ENCODE measurements around the gene GCK.
"Not testable (repeated sequence)": the region's sequence is repeated elsewhere in the genome, so short reads cannot be mapped to it uniquely, and the experiment has no call there.

GCK gene

GRCh38 chr7:44176486-44176885 is 12.8 kb downstream of the GCK start:
- DNase-seq = no peak

- DNase-seq = no peak
Measured at GRCh38 chr7:44175730-44176129, 13.5 kb downstream of the GCK start.

- not testable (repeated sequence) for DNase-seq
Measured at GRCh38 chr7:44174694-44174948, 14.6 kb downstream of the GCK start.

GRCh38 chr7:44173911-44174693 is 15.1 kb downstream of the GCK start:
- DNase-seq = no peak

- DNase-seq = no peak
Measured at GRCh38 chr7:44172803-44173424, 16.3 kb downstream of the GCK start.

- no peak for DNase-seq
Measured at GRCh38 chr7:44172352-44172751, 16.9 kb downstream of the GCK start.

GRCh38 chr7:44171901-44172300 is 17.3 kb downstream of the GCK start:
- not testable (repeated sequence) for DNase-seq

- DNase-seq = no peak
Measured at GRCh38 chr7:44167920-44168319, 21.3 kb downstream of the GCK start.

- DNase-seq = no peak
Measured at GRCh38 chr7:44163591-44163990, 25.6 kb downstream of the GCK start.

GRCh38 chr7:44162785-44163395 is 26.3 kb downstream of the GCK start:
- no peak for DNase-seq

- no peak for DNase-seq
Measured at GRCh38 chr7:44162179-44162578, 27.1 kb downstream of the GCK start.

GRCh38 chr7:44161371-44161770 is 27.9 kb downstream of the GCK start:
- DNase-seq = no peak

- no peak for DNase-seq
Measured at GRCh38 chr7:44159824-44160630, 29.2 kb downstream of the GCK start.

- DNase-seq = no peak
Measured at GRCh38 chr7:44158873-44159631, 30.2 kb downstream of the GCK start.

GRCh38 chr7:44158096-44158872 is 31.0 kb downstream of the GCK start:
- no peak for DNase-seq

GRCh38 chr7:44157116-44158080 is 31.8 kb downstream of the GCK start:
- DNase-seq = no peak

- DNase-seq = no peak
Measured at GRCh38 chr7:44156453-44157010, 32.7 kb downstream of the GCK start.

GRCh38 chr7:44155191-44156185 is 33.8 kb downstream of the GCK start:
- no peak for DNase-seq

GRCh38 chr7:44154703-44155102 is 34.5 kb downstream of the GCK start:
- no peak for DNase-seq
